ENCODE results near the gene ZBTB12. TPM values are rescaled to one million over a fixed set of nuclear protein-coding genes. Genes with fewer than 3 reads are reported as not detected.
"Not testable (repeated sequence)": the region's sequence is repeated elsewhere in the genome, so short reads cannot be mapped to it uniquely, and the experiment has no call there.

ZBTB12 gene
- total and polyA plus RNA-seq, 10 of the 15 experiments (the other 5 are each of a cell fraction or from before 2014, with no cell fraction given), result 0.81 to 4.5 (median 1.7) TPM; not detected in 4

GRCh38 chr6:31857774-31858173 lies 44.1 kb downstream of the ZBTB12 start:
- intact Hi-C loops (cut with micrococcal nuclease; ENCODE audit: unreplicated experiment); H3K9me3 ChIP-seq (replicated peaks; ENCODE audit: control insufficient read depth, insufficient read depth, low read length); H2AFZ ChIP-seq (ENCODE audit: control insufficient read depth, low read depth, low read length); DNase-seq (ENCODE audit: low read depth, low spot score); FAIRE-seq; SMC1A ChIA-PET (ENCODE audit: uncharacterized antibody, unreplicated experiment); BruUV-seq (replicated peaks); H4K20me1 ChIP-seq (ENCODE audit: control insufficient read depth, insufficient read depth); H3K4me1 ChIP-seq (ENCODE audit: control insufficient read depth, insufficient read depth, low read length); CTCF ChIA-PET; H3K79me2 ChIP-seq (ENCODE audit: control insufficient read depth, insufficient read depth, low read length); H3K27me3 ChIP-seq (replicated peaks in 1 of 2; ENCODE audit: control insufficient read depth in 2 of 2, insufficient read depth in 2 of 2, low read length in 1 of 2); in situ Hi-C loops (cut with MboI); H3K27ac ChIP-seq (ENCODE audit: control insufficient read depth, insufficient read depth); ATAC-seq; H3K4me3 ChIP-seq; H3K9ac ChIP-seq (ENCODE audit: control insufficient read depth, insufficient read depth, low read length); H3K4me2 ChIP-seq (ENCODE audit: control insufficient read depth, insufficient read depth); RAD21 ChIA-PET (ENCODE audit: unreplicated experiment); H3K36me3 ChIP-seq (ENCODE audit: control insufficient read depth in 2 of 2, insufficient read depth in 2 of 2, low read length in 1 of 2): not testable (repeated sequence)
- POLR2A ChIA-PET, result interaction anchor here (0.5 to 0.7 kb wide), 3 partner anchors 19 to 924 kb away, joined by 3 to 5 read pairs (median 3); no protein-coding TSS in a partner anchor
- 89% methylated on average over 8 of the region's 8 CpGs for WGBS (ENCODE audit: insufficient coverage, insufficient replicate concordance, low lambda C conversion rate, missing lambda C conversion rate)

- SMC1A ChIA-PET (ENCODE audit: uncharacterized antibody, unreplicated experiment), result interaction anchor here (1.0 kb wide), 1 partner anchor 13 kb away, joined by 4 read pairs; no protein-coding TSS in a partner anchor
- H3K27ac ChIP-seq (ENCODE audit: control insufficient read depth, insufficient read depth); H3K4me1 ChIP-seq (ENCODE audit: control insufficient read depth, insufficient read depth, low read length); BruUV-seq (replicated peaks); H3K27me3 ChIP-seq (replicated peaks in 1 of 2; ENCODE audit: control insufficient read depth in 2 of 2, insufficient read depth in 2 of 2, low read length in 1 of 2); intact Hi-C loops (cut with micrococcal nuclease; ENCODE audit: unreplicated experiment); ATAC-seq; H3K4me2 ChIP-seq (ENCODE audit: control insufficient read depth, insufficient read depth); H3K79me2 ChIP-seq (ENCODE audit: control insufficient read depth, insufficient read depth, low read length); H3K36me3 ChIP-seq (ENCODE audit: control insufficient read depth in 2 of 2, insufficient read depth in 2 of 2, low read length in 1 of 2); FAIRE-seq; H3K4me3 ChIP-seq; H2AFZ ChIP-seq (ENCODE audit: control insufficient read depth, low read depth, low read length); H3K9me3 ChIP-seq (replicated peaks; ENCODE audit: control insufficient read depth, insufficient read depth, low read length); H3K9ac ChIP-seq (ENCODE audit: control insufficient read depth, insufficient read depth, low read length); H4K20me1 ChIP-seq (ENCODE audit: control insufficient read depth, insufficient read depth); POLR2A ChIA-PET; CTCF ChIA-PET; DNase-seq (ENCODE audit: low read depth, low spot score); in situ Hi-C loops (cut with MboI): not testable (repeated sequence)
- RAD21 ChIA-PET (ENCODE audit: unreplicated experiment), result interaction anchor here (0.8 kb wide), 1 partner anchor 22 kb away, joined by 3 read pairs; no protein-coding TSS in a partner anchor
- WGBS (ENCODE audit: insufficient coverage, insufficient replicate concordance, low lambda C conversion rate, missing lambda C conversion rate), result 88% methylated on average over 30 of the region's 35 CpGs
Measured at GRCh38 chr6:31851980-31852718, 49.7 kb downstream of the ZBTB12 start.

Measured in GM12878 (cell line).